WERI-Rb-1 (cell line): Measurements from ENCODE around the gene PPP1R12C.

Experiments used
- DNase-seq: peaks from one replicate; pipeline ENCODE4 v3.0.0-alpha.2; 2020
- H3K27ac ChIP-seq: fragments of 250-450 bp; sonication (Bioruptor Pico); 2 replicates; pipeline ENCODE4 v1.5.1; 2020; ENCODE audit warnings: mild to moderate bottlenecking, moderate library complexity
- H3K27me3 ChIP-seq: fragments of 250-450 bp; sonication (Bioruptor Pico); 2 replicates; pipeline ENCODE4 v1.5.1; 2021; ENCODE audit warnings: mild to moderate bottlenecking, low read depth, moderate library complexity; ENCODE audit not compliant: insufficient read depth, severe bottlenecking
- H3K36me3 ChIP-seq: fragments of 250-450 bp; sonication (Bioruptor Pico); 2 replicates; pipeline ENCODE4 v1.5.1; 2020; ENCODE audit warnings: mild to moderate bottlenecking, moderate library complexity
- H3K4me3 ChIP-seq: 2 replicates; pipeline ENCODE4 v1.5.1; 2011; ENCODE audit warnings: low read depth, mild to moderate bottlenecking, control low read depth, low read length
- H3K9me3 ChIP-seq: fragments of 250-450 bp; sonication (Bioruptor Pico); 2 replicates; pipeline ENCODE4 v1.5.1; 2021; ENCODE audit warnings: mild to moderate bottlenecking, moderate library complexity; ENCODE audit not compliant: severe bottlenecking
- TF ChIP-seq, protein P1 (sequence below): IDR thresholded peaks from 2 replicates; pipeline ENCODE4 v1.5.1; 2011; ENCODE audit warnings: low read depth, mild to moderate bottlenecking, control low read depth, inconsistent platforms, low read length

The PPP1R12C gene

GRCh38 chr19:55131421-55131820 lies 14.0 kb upstream of the PPP1R12C start:
- no peaks in the 10 kb centered on the region for H3K27me3 ChIP-seq
- TF ChIP-seq, protein P1, sequence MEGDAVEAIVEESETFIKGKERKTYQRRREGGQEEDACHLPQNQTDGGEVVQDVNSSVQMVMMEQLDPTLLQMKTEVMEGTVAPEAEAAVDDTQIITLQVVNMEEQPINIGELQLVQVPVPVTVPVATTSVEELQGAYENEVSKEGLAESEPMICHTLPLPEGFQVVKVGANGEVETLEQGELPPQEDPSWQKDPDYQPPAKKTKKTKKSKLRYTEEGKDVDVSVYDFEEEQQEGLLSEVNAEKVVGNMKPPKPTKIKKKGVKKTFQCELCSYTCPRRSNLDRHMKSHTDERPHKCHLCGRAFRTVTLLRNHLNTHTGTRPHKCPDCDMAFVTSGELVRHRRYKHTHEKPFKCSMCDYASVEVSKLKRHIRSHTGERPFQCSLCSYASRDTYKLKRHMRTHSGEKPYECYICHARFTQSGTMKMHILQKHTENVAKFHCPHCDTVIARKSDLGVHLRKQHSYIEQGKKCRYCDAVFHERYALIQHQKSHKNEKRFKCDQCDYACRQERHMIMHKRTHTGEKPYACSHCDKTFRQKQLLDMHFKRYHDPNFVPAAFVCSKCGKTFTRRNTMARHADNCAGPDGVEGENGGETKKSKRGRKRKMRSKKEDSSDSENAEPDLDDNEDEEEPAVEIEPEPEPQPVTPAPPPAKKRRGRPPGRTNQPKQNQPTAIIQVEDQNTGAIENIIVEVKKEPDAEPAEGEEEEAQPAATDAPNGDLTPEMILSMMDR = no peak
- no peak for DNase-seq

GRCh38 chr19:55119053-55119452 lies 1.6 kb upstream of the PPP1R12C start:
- TF ChIP-seq, protein P1 = no peak
- Histone ChIP-seq H3K27ac (no peak overlapping the region), H3K4me3 (no peak overlapping the region), H3K36me3 (no peaks in the 10 kb centered on the region), H3K27me3 (no peaks in the 10 kb centered on the region), H3K9me3 (no peaks in the 10 kb centered on the region)
- DNase-seq = no peak

More at GRCh38 chr19:55131421-55131820, 14.0 kb upstream of the PPP1R12C start:
- Histone ChIP-seq H3K9me3 (no peaks in the 10 kb centered on the region), H3K27ac (no peak overlapping the region), H3K4me3 (no peak overlapping the region), H3K36me3 (peaks cover 14% of the 10 kb centered on the region)

- Histone ChIP-seq H3K9me3 (no peaks in the 10 kb centered on the region), H3K4me3 (peak overlapping the region; percentile 94), H3K36me3 (no peaks in the 10 kb centered on the region), H3K27ac (peak overlapping the region; percentile 79), H3K27me3 (no peaks in the 10 kb centered on the region)
- DNase-seq = no peak
- TF ChIP-seq, protein P1 = no peak
Observed at GRCh38 chr19:55118401-55118991, 1.1 kb upstream of the PPP1R12C start.

- DNase-seq = peak; percentile 98
- peak overlapping the region; percentile 79 for H3K27ac ChIP-seq
Observed at GRCh38 chr19:55117663-55118391, 390 bp upstream of the PPP1R12C start.

DNA sequence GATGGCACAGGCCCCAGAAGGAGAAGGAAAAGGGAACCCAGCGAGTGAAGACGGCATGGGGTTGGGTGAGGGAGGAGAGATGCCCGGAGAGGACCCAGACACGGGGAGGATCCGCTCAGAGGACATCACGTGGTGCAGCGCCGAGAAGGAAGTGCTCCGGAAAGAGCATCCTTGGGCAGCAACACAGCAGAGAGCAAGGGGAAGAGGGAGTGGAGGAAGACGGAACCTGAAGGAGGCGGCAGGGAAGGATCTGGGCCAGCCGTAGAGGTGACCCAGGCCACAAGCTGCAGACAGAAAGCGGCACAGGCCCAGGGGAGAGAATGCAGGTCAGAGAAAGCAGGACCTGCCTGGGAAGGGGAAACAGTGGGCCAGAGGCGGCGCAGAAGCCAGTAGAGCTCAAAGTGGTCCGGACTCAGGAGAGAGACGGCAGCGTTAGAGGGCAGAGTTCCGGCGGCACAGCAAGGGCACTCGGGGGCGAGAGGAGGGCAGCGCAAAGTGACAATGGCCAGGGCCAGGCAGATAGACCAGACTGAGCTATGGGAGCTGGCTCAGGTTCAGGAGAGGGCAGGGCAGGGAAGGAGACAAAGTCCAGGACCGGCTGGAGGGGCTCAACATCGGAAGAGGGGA lies 1.1 kb downstream of the PPP1R12C start:
- no peak overlapping the region; the same call in 1 of the 2 replicates for H3K27ac ChIP-seq
- H3K9me3 ChIP-seq = no peaks in the 10 kb centered on the region
- H3K27me3 ChIP-seq = no peaks in the 10 kb centered on the region
- TF ChIP-seq, protein P1 = no peak
- peaks cover 6% of the 10 kb centered on the region for H3K36me3 ChIP-seq
- H3K4me3 ChIP-seq = peak overlapping the region; percentile 66
- DNase-seq = no peak

More at GRCh38 chr19:55117663-55118391, 390 bp upstream of the PPP1R12C start:
- no peaks in the 10 kb centered on the region for H3K9me3 ChIP-seq
- peak overlapping the region; percentile 94 for H3K4me3 ChIP-seq
- H3K27me3 ChIP-seq = no peaks in the 10 kb centered on the region
- TF ChIP-seq, protein P1 = no peak
- no peaks in the 10 kb centered on the region for H3K36me3 ChIP-seq
